ENCODE results near the gene STIM1.
"Not testable (repeated sequence)": the region's sequence is repeated elsewhere in the genome, so short reads cannot be mapped to it uniquely, and the experiment has no call there.

The STIM1 gene

DNA sequence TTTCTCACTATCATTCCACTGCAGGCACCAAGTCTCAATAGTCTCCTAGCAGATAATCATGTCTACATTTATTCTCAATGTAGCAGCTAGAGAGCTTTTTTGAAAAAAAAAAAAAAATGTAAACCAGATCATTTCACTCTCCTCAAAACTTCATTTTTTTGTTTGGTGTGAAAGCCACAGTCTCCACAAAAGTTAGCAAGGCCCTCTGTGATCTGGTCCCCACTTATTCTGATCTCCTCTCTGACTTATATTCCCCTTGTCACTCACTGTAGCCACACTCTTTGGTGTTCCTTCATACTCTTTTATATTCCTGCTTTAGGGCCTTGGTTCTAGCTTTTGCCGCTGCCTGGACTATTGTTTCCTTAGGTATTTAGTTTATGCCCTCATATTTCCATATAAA lies 137.5 kb downstream of the STIM1 start:
- in situ Hi-C loops (cut with HindIII; ENCODE audit: low pct_ligation_motif_present, low sequenced_read_pairs): no loop called here
- DNase-seq: no peak
- H3K27ac ChIP-seq: no peak overlapping the region
- no peaks in the 10 kb centered on the region for H3K36me3 ChIP-seq (replicated peaks)
- no peaks in the 10 kb centered on the region for H3K27me3 ChIP-seq (replicated peaks)
- TF ChIP-seq, protein P1, sequence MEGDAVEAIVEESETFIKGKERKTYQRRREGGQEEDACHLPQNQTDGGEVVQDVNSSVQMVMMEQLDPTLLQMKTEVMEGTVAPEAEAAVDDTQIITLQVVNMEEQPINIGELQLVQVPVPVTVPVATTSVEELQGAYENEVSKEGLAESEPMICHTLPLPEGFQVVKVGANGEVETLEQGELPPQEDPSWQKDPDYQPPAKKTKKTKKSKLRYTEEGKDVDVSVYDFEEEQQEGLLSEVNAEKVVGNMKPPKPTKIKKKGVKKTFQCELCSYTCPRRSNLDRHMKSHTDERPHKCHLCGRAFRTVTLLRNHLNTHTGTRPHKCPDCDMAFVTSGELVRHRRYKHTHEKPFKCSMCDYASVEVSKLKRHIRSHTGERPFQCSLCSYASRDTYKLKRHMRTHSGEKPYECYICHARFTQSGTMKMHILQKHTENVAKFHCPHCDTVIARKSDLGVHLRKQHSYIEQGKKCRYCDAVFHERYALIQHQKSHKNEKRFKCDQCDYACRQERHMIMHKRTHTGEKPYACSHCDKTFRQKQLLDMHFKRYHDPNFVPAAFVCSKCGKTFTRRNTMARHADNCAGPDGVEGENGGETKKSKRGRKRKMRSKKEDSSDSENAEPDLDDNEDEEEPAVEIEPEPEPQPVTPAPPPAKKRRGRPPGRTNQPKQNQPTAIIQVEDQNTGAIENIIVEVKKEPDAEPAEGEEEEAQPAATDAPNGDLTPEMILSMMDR (IDR thresholded peaks at IDR 0.05; ENCODE audit: low read depth, low read length, missing control alignments): no peak
- no peak overlapping the region for H3K4me3 ChIP-seq (ENCODE audit: low read depth, low read length)

DNA sequence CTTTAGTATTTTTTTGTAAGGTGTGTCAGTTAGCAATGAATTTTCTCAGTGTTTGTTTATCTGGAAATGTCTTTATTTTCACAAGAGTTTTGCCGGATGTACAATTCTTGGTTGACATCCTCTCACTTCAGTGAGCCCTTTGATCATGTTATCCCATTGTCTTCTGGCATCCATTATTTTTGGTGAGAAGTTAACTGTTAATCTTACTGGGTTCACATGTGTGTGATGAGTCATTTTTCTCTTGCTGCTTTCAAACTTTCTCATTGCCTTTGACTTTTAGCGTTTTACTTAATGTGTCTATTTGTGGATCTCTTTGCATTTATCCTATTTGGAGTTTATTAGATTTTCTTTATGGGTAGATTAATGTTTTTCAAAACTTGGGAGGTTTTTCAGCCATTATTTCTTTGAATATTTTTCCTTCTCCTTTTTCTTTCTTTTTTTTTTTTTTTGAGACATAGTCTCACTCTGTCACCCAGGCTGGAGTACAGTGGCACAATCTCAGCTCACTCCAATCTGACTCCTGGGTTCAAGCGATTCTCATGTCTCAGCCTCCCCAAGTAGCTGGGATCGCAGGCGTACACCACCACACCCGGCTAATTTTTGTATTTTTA lies 138.7 kb downstream of the STIM1 start:
- no peak for DNase-seq
- TF ChIP-seq, protein P1 (IDR thresholded peaks at IDR 0.05; ENCODE audit: low read depth, low read length, missing control alignments): no peak
- no peak overlapping the region for H3K27ac ChIP-seq
- H3K27me3 ChIP-seq (replicated peaks): no peaks in the 10 kb centered on the region
- in situ Hi-C loops (cut with HindIII; ENCODE audit: low pct_ligation_motif_present, low sequenced_read_pairs): no loop called here
- no peak overlapping the region for H3K4me3 ChIP-seq (ENCODE audit: low read depth, low read length)
- no peaks in the 10 kb centered on the region for H3K36me3 ChIP-seq (replicated peaks)

DNA sequence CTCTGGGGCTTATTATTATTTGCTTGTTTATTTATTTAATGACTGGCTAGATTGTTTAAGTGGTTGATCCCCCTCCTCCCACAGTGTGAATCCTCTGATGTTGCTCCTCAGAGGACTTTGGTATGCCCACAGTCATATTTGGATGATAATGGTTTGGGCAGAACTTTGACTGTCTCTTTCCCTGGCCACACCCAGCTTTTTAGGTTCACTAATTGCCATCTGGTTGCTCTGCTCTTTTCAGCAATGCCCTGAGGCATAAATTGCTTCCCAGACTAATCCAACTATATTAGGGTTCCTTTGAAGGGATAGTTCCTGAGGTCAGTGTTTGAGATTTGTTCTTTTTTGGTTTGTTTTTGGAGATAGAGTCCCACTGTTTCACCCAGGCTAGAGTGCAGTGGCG lies 139.8 kb downstream of the STIM1 start:
- no peak for DNase-seq
- TF ChIP-seq, protein P1 (IDR thresholded peaks at IDR 0.05; ENCODE audit: low read depth, low read length, missing control alignments): no peak
- no peaks in the 10 kb centered on the region for H3K36me3 ChIP-seq (replicated peaks)
- H3K27ac ChIP-seq: no peak overlapping the region
- H3K4me3 ChIP-seq (ENCODE audit: low read depth, low read length): no peak overlapping the region
- no peaks in the 10 kb centered on the region for H3K27me3 ChIP-seq (replicated peaks)
- in situ Hi-C loops (cut with HindIII; ENCODE audit: low pct_ligation_motif_present, low sequenced_read_pairs): no loop called here

DNA sequence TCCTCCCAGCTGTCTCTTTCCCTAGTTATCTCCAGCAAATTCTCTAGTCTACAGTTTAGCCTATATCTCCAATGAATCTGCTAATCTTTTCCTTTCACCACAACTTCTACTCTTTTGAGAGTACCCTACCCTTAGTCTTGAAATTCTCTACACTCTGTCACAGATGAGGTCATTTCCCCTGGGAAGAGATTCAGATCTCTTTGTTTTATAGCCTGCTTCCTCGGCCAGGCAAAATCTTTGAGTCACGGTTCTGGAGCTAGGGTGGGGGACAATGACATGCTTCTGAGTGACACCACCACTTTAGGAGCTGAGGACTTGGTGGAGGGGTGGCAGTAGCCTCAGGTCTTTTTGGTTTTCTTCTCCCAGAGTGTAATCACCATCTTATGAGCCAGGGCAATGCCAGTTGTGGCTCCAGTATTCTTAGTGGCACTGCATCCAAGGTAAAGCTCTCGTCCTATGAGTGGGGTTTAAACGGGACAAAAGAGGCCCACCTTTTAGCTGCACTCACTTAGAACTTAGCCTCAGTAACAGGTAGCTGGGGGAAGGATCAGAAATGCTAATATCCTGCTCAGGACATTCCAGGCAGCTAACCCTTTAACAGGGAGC lies 140.6 kb downstream of the STIM1 start:
- TF ChIP-seq, protein P1 (IDR thresholded peaks at IDR 0.05; ENCODE audit: low read depth, low read length, missing control alignments): no peak
- Histone ChIP-seq H3K4me3 (ENCODE audit: low read depth, low read length) (no peak overlapping the region), H3K36me3 (replicated peaks) (no peaks in the 10 kb centered on the region), H3K27me3 (replicated peaks) (no peaks in the 10 kb centered on the region), H3K27ac (no peak overlapping the region)
- peak; percentile 50 for DNase-seq
- in situ Hi-C loops (cut with HindIII; ENCODE audit: low pct_ligation_motif_present, low sequenced_read_pairs): no loop called here

DNA sequence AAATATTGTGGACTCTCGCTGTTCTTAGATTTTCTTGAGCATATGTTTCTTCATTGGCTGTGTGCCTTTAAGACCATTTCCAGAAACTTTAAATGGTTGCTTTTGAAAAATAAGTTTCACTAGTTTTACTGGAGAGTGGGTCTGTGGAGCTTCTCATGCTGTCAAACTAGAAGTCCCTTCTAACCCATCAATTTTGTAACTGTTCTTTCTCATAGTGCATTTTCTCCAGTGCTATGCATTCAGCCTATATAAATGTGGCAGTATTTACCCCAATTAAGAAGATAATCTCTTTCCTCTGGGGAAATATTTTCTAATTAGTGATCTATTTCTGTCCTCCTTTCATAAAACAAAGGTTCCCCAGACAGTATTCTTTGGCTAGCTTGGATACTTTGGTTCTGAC lies 141.2 kb downstream of the STIM1 start:
- Histone ChIP-seq H3K4me3 (ENCODE audit: low read depth, low read length) (no peak overlapping the region), H3K27me3 (replicated peaks) (no peaks in the 10 kb centered on the region), H3K27ac (no peak overlapping the region), H3K36me3 (replicated peaks) (no peaks in the 10 kb centered on the region)
- in situ Hi-C loops (cut with HindIII; ENCODE audit: low pct_ligation_motif_present, low sequenced_read_pairs): no loop called here
- TF ChIP-seq, protein P1 (IDR thresholded peaks at IDR 0.05; ENCODE audit: low read depth, low read length, missing control alignments): no peak
- DNase-seq: no peak

DNA sequence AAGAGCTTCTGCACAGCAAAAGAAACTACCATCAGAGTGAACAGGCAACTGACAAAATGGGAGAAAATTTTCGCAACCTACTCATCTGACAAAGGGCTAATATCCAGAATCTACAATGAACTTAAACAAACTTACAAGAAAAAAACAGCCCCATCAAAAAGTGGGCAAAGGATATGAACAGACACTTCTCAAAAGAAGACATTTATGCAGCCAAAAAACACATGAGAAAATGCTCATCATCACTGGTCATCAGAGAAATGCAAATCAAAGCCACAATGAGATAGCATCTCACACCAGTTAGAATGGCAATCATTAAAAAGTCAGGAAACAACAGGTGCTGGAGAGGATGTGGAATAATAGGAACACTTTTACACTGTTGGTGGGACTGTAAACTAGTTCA lies 149.3 kb downstream of the STIM1 start:
- DNase-seq; in situ Hi-C loops (cut with HindIII; ENCODE audit: low pct_ligation_motif_present, low sequenced_read_pairs); H3K27me3 ChIP-seq (replicated peaks); H3K4me3 ChIP-seq (ENCODE audit: low read depth, low read length); H3K27ac ChIP-seq; H3K36me3 ChIP-seq (replicated peaks): not testable (repeated sequence)

Data from brain microvascular endothelial cell (primary cell).